Mammary epithelial cell (primary cell): ENCODE results near the gene ZSCAN25.

Experiments used
- EZH2 ChIP-seq: IDR thresholded peaks from 2 replicates; pipeline ENCODE4 v1.6.1; 2012; ENCODE audit warnings: low read length, inconsistent platforms, borderline replicate concordance
- TF ChIP-seq, protein P1 (sequence below), 2 donors: IDR thresholded peaks in 1 of 2; conservative IDR thresholded peaks in 1 of 2; 2 replicates each; pipeline ENCODE4 v1.5.1; 2011 to 2012; ENCODE audit warnings: inconsistent platforms in 2 of 2, low read length in 2 of 2, mild to moderate bottlenecking in 2 of 2, control low read depth in 1 of 2, low read depth in 1 of 2; ENCODE audit not compliant: insufficient read depth in 1 of 2; ENCODE audit errors: extremely low read depth in 1 of 2

DNA sequence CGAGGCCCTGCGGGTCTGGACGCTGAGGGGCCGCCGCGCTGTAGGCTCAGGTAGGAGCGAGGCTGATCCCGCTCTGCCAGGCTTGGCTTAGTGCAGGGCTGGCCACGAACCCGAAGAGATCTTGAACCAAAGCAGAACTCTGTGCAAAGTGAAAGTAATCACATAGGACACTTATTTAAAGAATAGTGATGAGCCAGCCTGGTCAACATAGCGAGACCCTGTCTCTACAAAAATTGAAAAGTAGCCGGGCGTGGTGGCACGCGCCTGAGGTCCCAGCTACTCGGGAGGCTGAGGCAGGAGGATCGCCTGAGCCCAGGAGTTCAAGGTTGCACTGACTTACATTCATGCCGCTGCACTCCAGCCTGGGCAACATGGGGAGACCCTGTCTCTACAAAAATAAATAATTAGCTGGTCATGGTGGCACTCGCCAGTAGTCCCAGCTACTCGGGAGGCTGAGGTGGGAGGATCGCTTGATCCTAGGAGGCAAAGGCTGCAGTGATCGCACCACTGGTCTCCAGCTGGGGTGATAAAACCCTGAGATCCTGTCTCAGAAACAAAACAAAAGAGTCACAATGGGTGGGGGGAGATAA, 541 bp downstream of the ZSCAN25 start:
- TF ChIP-seq, protein P1, sequence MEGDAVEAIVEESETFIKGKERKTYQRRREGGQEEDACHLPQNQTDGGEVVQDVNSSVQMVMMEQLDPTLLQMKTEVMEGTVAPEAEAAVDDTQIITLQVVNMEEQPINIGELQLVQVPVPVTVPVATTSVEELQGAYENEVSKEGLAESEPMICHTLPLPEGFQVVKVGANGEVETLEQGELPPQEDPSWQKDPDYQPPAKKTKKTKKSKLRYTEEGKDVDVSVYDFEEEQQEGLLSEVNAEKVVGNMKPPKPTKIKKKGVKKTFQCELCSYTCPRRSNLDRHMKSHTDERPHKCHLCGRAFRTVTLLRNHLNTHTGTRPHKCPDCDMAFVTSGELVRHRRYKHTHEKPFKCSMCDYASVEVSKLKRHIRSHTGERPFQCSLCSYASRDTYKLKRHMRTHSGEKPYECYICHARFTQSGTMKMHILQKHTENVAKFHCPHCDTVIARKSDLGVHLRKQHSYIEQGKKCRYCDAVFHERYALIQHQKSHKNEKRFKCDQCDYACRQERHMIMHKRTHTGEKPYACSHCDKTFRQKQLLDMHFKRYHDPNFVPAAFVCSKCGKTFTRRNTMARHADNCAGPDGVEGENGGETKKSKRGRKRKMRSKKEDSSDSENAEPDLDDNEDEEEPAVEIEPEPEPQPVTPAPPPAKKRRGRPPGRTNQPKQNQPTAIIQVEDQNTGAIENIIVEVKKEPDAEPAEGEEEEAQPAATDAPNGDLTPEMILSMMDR (conservative IDR thresholded peaks at IDR 0.05 in 1 of 2, IDR thresholded peaks at IDR 0.05 in 1 of 2; ENCODE audit: extremely low read depth in 1 of 2, insufficient read depth in 1 of 2, low read depth in 1 of 2, low read length in 2 of 2), result no peak
- no peak for TF ChIP-seq EZH2
